Astrocyte (in vitro differentiated cells and primary cell): Measurements from ENCODE around the gene OMG. TPM values are rescaled to one million over a fixed set of nuclear protein-coding genes. Genes with fewer than 3 reads are reported as not detected.

Source experiments
- DNase-seq: peaks from one replicate; pipeline ENCODE4 v3.0.0-alpha.2; 2010; ENCODE audit warnings: low read depth
- FAIRE-seq: peaks from 2 replicates; lab custom pipeline; 2011; peaks lifted over from hg19 to GRCh38; lab: Jason Lieb, UNC
- H2AFZ ChIP-seq: 2 replicates; pipeline ENCODE4 v1.6.0; 2012; ENCODE audit warnings: low read depth, low read length, inconsistent platforms
- H3K27ac ChIP-seq: 2 replicates; pipeline ENCODE4 v1.5.1; 2011; ENCODE audit warnings: low read depth, low read length, inconsistent platforms
- H3K27me3 ChIP-seq: 2 replicates; pipeline ENCODE4 v1.6.0; 2011; ENCODE audit warnings: low read length, inconsistent platforms; ENCODE audit not compliant: insufficient read depth
- H3K36me3 ChIP-seq: 2 replicates; pipeline ENCODE4 v1.5.1; 2011; ENCODE audit warnings: low read length, inconsistent platforms; ENCODE audit not compliant: insufficient read depth
- H3K4me1 ChIP-seq: 2 replicates; pipeline ENCODE4 v1.5.1; 2011; ENCODE audit warnings: low read length, inconsistent platforms; ENCODE audit not compliant: insufficient read depth
- H3K4me2 ChIP-seq: 2 replicates; pipeline ENCODE4 v1.6.0; 2012; ENCODE audit warnings: low read length, inconsistent platforms
- H3K4me3 ChIP-seq: 2 replicates; pipeline ENCODE4 v1.5.1; 2011; ENCODE audit warnings: low read depth, mild to moderate bottlenecking, low read length, inconsistent platforms; ENCODE audit not compliant: insufficient read depth
- H3K79me2 ChIP-seq: 2 replicates; pipeline ENCODE4 v1.6.0; 2012; ENCODE audit warnings: mild to moderate bottlenecking, low read length, inconsistent platforms; ENCODE audit not compliant: insufficient read depth
- H3K9ac ChIP-seq: 2 replicates; pipeline ENCODE4 v1.6.0; 2012; ENCODE audit warnings: mild to moderate bottlenecking, low read length, inconsistent platforms
- H3K9me3 ChIP-seq: 2 replicates; pipeline ENCODE4 v1.5.1; 2012; ENCODE audit warnings: low read depth, mild to moderate bottlenecking, low read length, inconsistent platforms; ENCODE audit not compliant: insufficient read depth
- H4K20me1 ChIP-seq: 2 replicates; pipeline ENCODE4 v1.6.0; 2012; ENCODE audit warnings: low read length, inconsistent platforms; ENCODE audit not compliant: insufficient read depth
- H3K27ac Mint-ChIP-seq: one replicate; pipeline ENCODE4 v1.8.0; 2021; ENCODE audit warnings: mild to moderate bottlenecking, mixed read lengths; ENCODE audit not compliant: unreplicated experiment
- H3K27me3 Mint-ChIP-seq: one replicate; pipeline ENCODE4 v1.8.0; 2021; ENCODE audit warnings: low read depth, mixed read lengths; ENCODE audit not compliant: unreplicated experiment
- H3K36me3 Mint-ChIP-seq: one replicate; pipeline ENCODE4 v1.8.0; 2021; ENCODE audit warnings: low read depth, mixed read lengths; ENCODE audit not compliant: unreplicated experiment
- H3K4me1 Mint-ChIP-seq: one replicate; pipeline ENCODE4 v1.8.0; 2021; ENCODE audit warnings: low read depth, mixed read lengths; ENCODE audit not compliant: unreplicated experiment
- H3K4me3 Mint-ChIP-seq: one replicate; pipeline ENCODE4 v1.8.0; 2021; ENCODE audit warnings: mild to moderate bottlenecking, moderate library complexity, mixed read lengths; ENCODE audit not compliant: unreplicated experiment
- H3K9me3 Mint-ChIP-seq: one replicate; pipeline ENCODE4 v1.8.0; 2021; ENCODE audit warnings: mild to moderate bottlenecking, mixed read lengths; ENCODE audit not compliant: unreplicated experiment
- EZH2 ChIP-seq: IDR thresholded peaks from 2 replicates; pipeline ENCODE4 v1.6.1; 2012; ENCODE audit warnings: mild to moderate bottlenecking, low read length, inconsistent platforms; ENCODE audit not compliant: insufficient read depth
- total RNA-seq: library from RNA; stranded (reverse); gene quantifications from 2 replicates; pipeline ENCODE4 v1.2.1, GENCODE V29; 2021
- TF ChIP-seq, protein P1 (sequence below): IDR thresholded peaks from 2 replicates; pipeline ENCODE4 v1.5.1; 2011; ENCODE audit warnings: low read depth, mild to moderate bottlenecking, inconsistent platforms, low read length, moderate library complexity; ENCODE audit not compliant: insufficient read depth

OMG gene
- total RNA-seq, 1 donor from 2014 or later, result not detected

DNA sequence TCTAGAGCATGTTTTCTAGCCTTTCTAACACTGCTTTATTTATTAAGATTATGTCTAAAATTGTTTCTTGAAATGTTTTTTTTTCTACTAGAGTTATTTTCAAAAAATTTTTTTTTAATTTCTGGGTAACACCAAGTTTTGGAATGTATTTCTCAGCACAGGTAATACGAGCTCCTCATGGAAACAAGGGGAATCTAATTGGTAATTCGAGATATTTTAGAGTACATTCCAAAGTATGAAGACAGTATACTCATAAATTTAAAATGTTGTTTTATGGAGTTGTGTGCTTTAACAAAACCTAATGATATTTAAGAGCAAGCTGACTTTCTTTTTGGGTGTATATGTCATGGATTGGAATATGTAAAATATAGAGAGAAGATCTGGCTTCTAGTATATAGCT is 42.4 kb downstream of the OMG start:
- Histone ChIP-seq H3K9ac (no peak overlapping the region), H3K36me3 (peaks cover 7% of the 10 kb centered on the region), H3K4me2 (no peak overlapping the region), H3K79me2 (no peaks in the 10 kb centered on the region), H3K27me3 (no peaks in the 10 kb centered on the region), H3K4me1 (peaks cover 4% of the 10 kb centered on the region), H4K20me1 (no peaks in the 10 kb centered on the region), H3K4me3 (no peak overlapping the region), H3K9me3 (no peaks in the 10 kb centered on the region), H2AFZ (no peak overlapping the region), H3K27ac (no peak overlapping the region)
- no peaks in the 10 kb centered on the region for H3K27me3 Mint-ChIP-seq
- TF ChIP-seq, protein P1, sequence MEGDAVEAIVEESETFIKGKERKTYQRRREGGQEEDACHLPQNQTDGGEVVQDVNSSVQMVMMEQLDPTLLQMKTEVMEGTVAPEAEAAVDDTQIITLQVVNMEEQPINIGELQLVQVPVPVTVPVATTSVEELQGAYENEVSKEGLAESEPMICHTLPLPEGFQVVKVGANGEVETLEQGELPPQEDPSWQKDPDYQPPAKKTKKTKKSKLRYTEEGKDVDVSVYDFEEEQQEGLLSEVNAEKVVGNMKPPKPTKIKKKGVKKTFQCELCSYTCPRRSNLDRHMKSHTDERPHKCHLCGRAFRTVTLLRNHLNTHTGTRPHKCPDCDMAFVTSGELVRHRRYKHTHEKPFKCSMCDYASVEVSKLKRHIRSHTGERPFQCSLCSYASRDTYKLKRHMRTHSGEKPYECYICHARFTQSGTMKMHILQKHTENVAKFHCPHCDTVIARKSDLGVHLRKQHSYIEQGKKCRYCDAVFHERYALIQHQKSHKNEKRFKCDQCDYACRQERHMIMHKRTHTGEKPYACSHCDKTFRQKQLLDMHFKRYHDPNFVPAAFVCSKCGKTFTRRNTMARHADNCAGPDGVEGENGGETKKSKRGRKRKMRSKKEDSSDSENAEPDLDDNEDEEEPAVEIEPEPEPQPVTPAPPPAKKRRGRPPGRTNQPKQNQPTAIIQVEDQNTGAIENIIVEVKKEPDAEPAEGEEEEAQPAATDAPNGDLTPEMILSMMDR, result no peak
- no peak for TF ChIP-seq EZH2
- FAIRE-seq (no peak), DNase-seq (no peak)
- no peaks in the 10 kb centered on the region for H3K36me3 Mint-ChIP-seq
- H3K4me3 Mint-ChIP-seq, result no peak overlapping the region
- no peak overlapping the region for H3K27ac Mint-ChIP-seq
- no peaks in the 10 kb centered on the region for H3K9me3 Mint-ChIP-seq
- peaks cover 9% of the 10 kb centered on the region for H3K4me1 Mint-ChIP-seq

DNA sequence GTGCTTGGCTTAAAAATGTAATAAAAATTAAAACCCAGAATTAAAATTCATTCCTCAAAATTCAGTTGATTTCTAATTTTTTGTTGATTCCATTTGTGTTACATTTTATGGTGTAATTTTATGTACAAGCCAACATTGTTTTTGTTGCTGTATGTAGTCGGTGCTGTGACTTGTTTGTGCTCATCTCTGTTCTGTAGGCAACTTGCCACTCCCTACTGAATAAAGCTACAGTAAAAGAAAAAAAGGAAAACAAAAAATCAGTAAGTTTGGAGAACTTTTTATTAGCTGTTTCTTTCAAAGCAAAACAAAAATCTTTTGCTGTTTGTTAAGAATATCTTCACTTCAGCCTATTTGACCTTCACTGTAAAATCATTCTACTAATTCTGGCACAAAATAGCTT is 44.3 kb downstream of the OMG start:
- Histone ChIP-seq H3K4me2 (no peak overlapping the region), H3K27me3 (no peaks in the 10 kb centered on the region), H3K4me3 (no peak overlapping the region), H3K27ac (no peak overlapping the region), H3K79me2 (no peaks in the 10 kb centered on the region), H3K9me3 (no peaks in the 10 kb centered on the region), H3K4me1 (peaks cover 17% of the 10 kb centered on the region), H3K36me3 (peaks cover 4% of the 10 kb centered on the region), H2AFZ (no peak overlapping the region), H4K20me1 (no peaks in the 10 kb centered on the region), H3K9ac (no peak overlapping the region)
- no peaks in the 10 kb centered on the region for H3K27me3 Mint-ChIP-seq
- no peak overlapping the region for H3K4me3 Mint-ChIP-seq
- H3K36me3 Mint-ChIP-seq, result peaks cover 2% of the 10 kb centered on the region
- H3K4me1 Mint-ChIP-seq, result peaks cover 20% of the 10 kb centered on the region
- no peak for FAIRE-seq
- TF ChIP-seq EZH2, result no peak
- TF ChIP-seq, protein P1, result no peak
- H3K27ac Mint-ChIP-seq, result no peak overlapping the region
- no peaks in the 10 kb centered on the region for H3K9me3 Mint-ChIP-seq
- DNase-seq, result no peak

DNA sequence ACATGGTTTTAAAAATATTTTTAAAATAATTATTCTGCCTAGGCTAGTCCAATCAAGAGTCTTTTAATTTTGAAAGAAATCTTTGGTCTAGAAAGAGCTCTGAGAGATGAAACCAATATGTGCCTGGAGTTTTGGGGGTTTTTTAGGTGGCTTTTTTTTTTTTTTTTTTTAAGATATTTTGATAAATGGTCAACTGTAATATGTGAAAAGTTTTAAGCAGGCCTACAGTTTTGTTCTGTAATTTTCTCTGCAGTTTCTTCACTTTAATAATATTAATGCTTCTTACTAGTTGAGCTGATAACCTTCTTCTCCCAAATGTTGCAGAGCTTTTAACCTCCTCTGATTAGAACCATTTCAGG is 45.1 kb downstream of the OMG start:
- Histone ChIP-seq H3K79me2 (no peaks in the 10 kb centered on the region), H3K4me1 (peaks cover 17% of the 10 kb centered on the region), H3K9me3 (no peaks in the 10 kb centered on the region), H2AFZ (no peak overlapping the region), H3K27me3 (no peaks in the 10 kb centered on the region), H4K20me1 (no peaks in the 10 kb centered on the region), H3K9ac (no peak overlapping the region), H3K4me2 (no peak overlapping the region), H3K27ac (no peak overlapping the region), H3K4me3 (no peak overlapping the region), H3K36me3 (peaks cover 4% of the 10 kb centered on the region)
- TF ChIP-seq, protein P1, result no peak
- TF ChIP-seq EZH2, result no peak
- Mint-ChIP-seq H3K4me3 (no peak overlapping the region), H3K27ac (no peak overlapping the region), H3K9me3 (no peaks in the 10 kb centered on the region), H3K27me3 (no peaks in the 10 kb centered on the region), H3K36me3 (peaks cover 2% of the 10 kb centered on the region), H3K4me1 (peaks cover 20% of the 10 kb centered on the region)
- no peak for FAIRE-seq
- no peak for DNase-seq
